HG02840 (cell line): ENCODE results near the gene RHBDF2.

Source experiments
- ATAC-seq: cut with Tn5 transposase; IDR thresholded peaks from one replicate; pipeline ENCODE4 v1.9.1; 2021; ENCODE audit warnings: mild to moderate bottlenecking, moderate library complexity, moderate number of reproducible peaks; ENCODE audit not compliant: unreplicated experiment, low FRiP score

RHBDF2 gene

GRCh38 chr17:76421044-76421407 lies 80.2 kb downstream of the RHBDF2 start:
- no peak for ATAC-seq
